ENCODE measurements around the gene TMEM94.

The TMEM94 gene

GRCh38 chr17:75505152-75505409 lies 48.6 kb downstream of the TMEM94 start:
- DNase-seq (ENCODE audit: low read depth, low spot score), result no peak
- no peaks in the 10 kb centered on the region for H3K36me3 ChIP-seq (ENCODE audit: insufficient read depth, low read length)
- TF ChIP-seq EZH2 (IDR thresholded peaks at IDR 0.05), result no peak
- TF ChIP-seq POLR2AphosphoS5 (IDR thresholded peaks at IDR 0.05; ENCODE audit: borderline replicate concordance, low read depth, low read length), result no peak
- TF ChIP-seq FOXP2 (optimal IDR thresholded peaks at IDR 0.05; ENCODE audit: control extremely low read depth, extremely low read length, insufficient read depth), result no peak
- H3K9ac ChIP-seq (ENCODE audit: insufficient read length), result no peak overlapping the region
- no peak overlapping the region for H3K4me3 ChIP-seq
- no peak overlapping the region for H3K27ac ChIP-seq
- H3K9me3 ChIP-seq (ENCODE audit: low read depth, low read length), result no peaks in the 10 kb centered on the region

GRCh38 chr17:75505640-75506039 lies 49.2 kb downstream of the TMEM94 start:
- Histone ChIP-seq H3K4me3 (no peak overlapping the region), H3K27ac (no peak overlapping the region), H3K9me3 (ENCODE audit: low read depth, low read length) (no peaks in the 10 kb centered on the region), H3K9ac (ENCODE audit: insufficient read length) (no peak overlapping the region), H3K36me3 (ENCODE audit: insufficient read depth, low read length) (no peaks in the 10 kb centered on the region)
- DNase-seq (ENCODE audit: low read depth, low spot score), result no peak
- no peak for TF ChIP-seq FOXP2 (optimal IDR thresholded peaks at IDR 0.05; ENCODE audit: control extremely low read depth, extremely low read length, insufficient read depth)
- no peak for TF ChIP-seq EZH2 (IDR thresholded peaks at IDR 0.05)
- TF ChIP-seq POLR2AphosphoS5 (IDR thresholded peaks at IDR 0.05; ENCODE audit: borderline replicate concordance, low read depth, low read length), result no peak

- Histone ChIP-seq H3K27ac (no peak overlapping the region), H3K9ac (ENCODE audit: insufficient read length) (no peak overlapping the region), H3K9me3 (ENCODE audit: low read depth, low read length) (no peaks in the 10 kb centered on the region), H3K36me3 (ENCODE audit: insufficient read depth, low read length) (no peaks in the 10 kb centered on the region), H3K4me3 (no peak overlapping the region)
- no peak for TF ChIP-seq EZH2 (IDR thresholded peaks at IDR 0.05)
- TF ChIP-seq POLR2AphosphoS5 (IDR thresholded peaks at IDR 0.05; ENCODE audit: borderline replicate concordance, low read depth, low read length), result no peak
- no peak for TF ChIP-seq FOXP2 (optimal IDR thresholded peaks at IDR 0.05; ENCODE audit: control extremely low read depth, extremely low read length, insufficient read depth)
- DNase-seq (ENCODE audit: low read depth, low spot score), result no peak
Measured at GRCh38 chr17:75506134-75506533, 49.7 kb downstream of the TMEM94 start.

DNA sequence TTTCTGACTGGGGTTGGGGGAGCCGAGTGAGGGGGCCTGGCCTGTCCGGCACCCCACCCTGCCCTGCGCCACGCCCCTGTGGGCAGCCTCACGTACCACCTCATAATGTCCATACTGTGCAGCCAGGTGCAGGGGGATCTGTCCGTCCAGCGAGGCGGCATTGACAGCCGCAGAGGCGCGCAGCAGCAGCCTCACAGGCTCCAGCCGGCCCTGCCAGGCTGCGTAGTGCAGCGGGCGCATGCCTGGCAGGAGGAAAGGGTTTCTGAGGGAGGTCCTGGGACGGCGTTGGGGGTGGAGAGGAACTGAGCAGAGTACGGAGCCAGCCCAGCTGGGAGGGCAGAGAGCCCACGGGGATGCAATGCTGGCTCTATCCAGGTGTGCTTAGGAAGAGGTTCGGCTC lies 50.5 kb downstream of the TMEM94 start:
- no peak for DNase-seq (ENCODE audit: low read depth, low spot score)
- Histone ChIP-seq H3K36me3 (ENCODE audit: insufficient read depth, low read length) (no peaks in the 10 kb centered on the region), H3K27ac (no peak overlapping the region), H3K4me3 (no peak overlapping the region), H3K9ac (ENCODE audit: insufficient read length) (no peak overlapping the region), H3K9me3 (ENCODE audit: low read depth, low read length) (no peaks in the 10 kb centered on the region)
- TF ChIP-seq FOXP2 (optimal IDR thresholded peaks at IDR 0.05; ENCODE audit: control extremely low read depth, extremely low read length, insufficient read depth) (no peak), EZH2 (IDR thresholded peaks at IDR 0.05) (no peak), POLR2AphosphoS5 (IDR thresholded peaks at IDR 0.05; ENCODE audit: borderline replicate concordance, low read depth, low read length) (no peak)

- Histone ChIP-seq H3K36me3 (ENCODE audit: insufficient read depth, low read length) (no peaks in the 10 kb centered on the region), H3K9me3 (ENCODE audit: low read depth, low read length) (no peaks in the 10 kb centered on the region), H3K4me3 (no peak overlapping the region), H3K9ac (ENCODE audit: insufficient read length) (no peak overlapping the region), H3K27ac (no peak overlapping the region)
- no peak for DNase-seq (ENCODE audit: low read depth, low spot score)
- no peak for TF ChIP-seq EZH2 (IDR thresholded peaks at IDR 0.05)
- TF ChIP-seq FOXP2 (optimal IDR thresholded peaks at IDR 0.05; ENCODE audit: control extremely low read depth, extremely low read length, insufficient read depth), result no peak
- no peak for TF ChIP-seq POLR2AphosphoS5 (IDR thresholded peaks at IDR 0.05; ENCODE audit: borderline replicate concordance, low read depth, low read length)
Measured at GRCh38 chr17:75507733-75508719, 51.6 kb downstream of the TMEM94 start.

DNA sequence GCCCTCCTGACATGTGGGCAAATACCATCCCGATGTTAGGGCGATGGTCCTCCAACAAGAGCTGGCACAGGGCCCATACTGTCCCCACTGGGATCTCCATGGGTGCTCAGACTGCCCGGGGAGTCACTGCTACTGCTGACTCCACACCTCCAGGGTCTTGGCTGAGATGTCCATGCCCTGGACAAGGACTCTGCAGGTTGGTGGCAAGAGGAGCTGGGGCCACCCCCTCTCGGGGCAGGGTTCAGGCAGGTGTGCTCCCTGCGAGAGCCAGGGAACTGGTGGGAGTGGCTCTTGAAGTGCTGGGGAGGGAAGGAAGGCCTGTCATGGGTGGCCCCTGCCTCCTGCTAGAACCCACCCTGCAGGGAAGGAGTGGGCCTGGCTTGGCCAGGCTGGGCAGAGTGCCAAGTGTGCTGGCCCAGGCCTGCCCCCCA lies 52.5 kb downstream of the TMEM94 start:
- no peak overlapping the region for H3K9ac ChIP-seq (ENCODE audit: insufficient read length)
- no peak for TF ChIP-seq FOXP2 (optimal IDR thresholded peaks at IDR 0.05; ENCODE audit: control extremely low read depth, extremely low read length, insufficient read depth)
- no peak for TF ChIP-seq EZH2 (IDR thresholded peaks at IDR 0.05)
- no peak for TF ChIP-seq POLR2AphosphoS5 (IDR thresholded peaks at IDR 0.05; ENCODE audit: borderline replicate concordance, low read depth, low read length)
- no peaks in the 10 kb centered on the region for H3K9me3 ChIP-seq (ENCODE audit: low read depth, low read length)
- DNase-seq (ENCODE audit: low read depth, low spot score), result no peak
- H3K4me3 ChIP-seq, result no peak overlapping the region
- no peaks in the 10 kb centered on the region for H3K36me3 ChIP-seq (ENCODE audit: insufficient read depth, low read length)
- no peak overlapping the region for H3K27ac ChIP-seq

- Histone ChIP-seq H3K9me3 (ENCODE audit: low read depth, low read length) (no peaks in the 10 kb centered on the region), H3K9ac (ENCODE audit: insufficient read length) (no peak overlapping the region), H3K27ac (no peak overlapping the region), H3K36me3 (ENCODE audit: insufficient read depth, low read length) (no peaks in the 10 kb centered on the region), H3K4me3 (no peak overlapping the region)
- TF ChIP-seq FOXP2 (optimal IDR thresholded peaks at IDR 0.05; ENCODE audit: control extremely low read depth, extremely low read length, insufficient read depth) (no peak), POLR2AphosphoS5 (IDR thresholded peaks at IDR 0.05; ENCODE audit: borderline replicate concordance, low read depth, low read length) (no peak)
- no peak for DNase-seq (ENCODE audit: low read depth, low spot score)
Measured at GRCh38 chr17:75509528-75510258, 53.3 kb downstream of the TMEM94 start.

- H3K9ac ChIP-seq (ENCODE audit: insufficient read length), result no peak overlapping the region
- H3K36me3 ChIP-seq (ENCODE audit: insufficient read depth, low read length), result no peaks in the 10 kb centered on the region
- TF ChIP-seq FOXP2 (optimal IDR thresholded peaks at IDR 0.05; ENCODE audit: control extremely low read depth, extremely low read length, insufficient read depth), result no peak
- no peak for TF ChIP-seq EZH2 (IDR thresholded peaks at IDR 0.05)
- no peak for TF ChIP-seq POLR2AphosphoS5 (IDR thresholded peaks at IDR 0.05; ENCODE audit: borderline replicate concordance, low read depth, low read length)
- H3K9me3 ChIP-seq (ENCODE audit: low read depth, low read length), result no peaks in the 10 kb centered on the region
- H3K27ac ChIP-seq, result no peak overlapping the region
- no peak overlapping the region for H3K4me3 ChIP-seq
- no peak for DNase-seq (ENCODE audit: low read depth, low spot score)
Measured at GRCh38 chr17:75511270-75511609, 54.8 kb downstream of the TMEM94 start.
